GM06990 (cell line): ENCODE data around the gene CTNNA2.

Experiments
- DNase-seq: peaks from one replicate; pipeline ENCODE4 v3.0.0-alpha.2; 2011; ENCODE audit not compliant: insufficient read length; ENCODE audit errors: extremely low read depth
- H3K27me3 ChIP-seq: replicated peaks from 2 replicates; pipeline ENCODE4 v1.6.0; 2011; ENCODE audit warnings: low read length; ENCODE audit not compliant: control insufficient read depth, insufficient read depth
- H3K36me3 ChIP-seq: 2 replicates; pipeline ENCODE4 v1.5.1; 2011; ENCODE audit warnings: low read length; ENCODE audit not compliant: control insufficient read depth, insufficient read depth
- H3K4me3 ChIP-seq: replicated peaks from 2 replicates; pipeline ENCODE4 v1.5.1; 2011; ENCODE audit warnings: low read depth, mild to moderate bottlenecking, control low read depth, low read length
- CTCF ChIP-seq: IDR thresholded peaks from 2 replicates; pipeline ENCODE4 v1.5.1; 2011; ENCODE audit warnings: low read length, control low read depth, mild to moderate bottlenecking, inconsistent platforms; ENCODE audit not compliant: insufficient read depth, poor library complexity, severe bottlenecking

Gene CTNNA2

GRCh38 chr2:79892123-79892522, 379.3 kb downstream of the CTNNA2 start:
- Histone ChIP-seq H3K27me3 (no peaks in the 10 kb centered on the region), H3K4me3 (no peak overlapping the region), H3K36me3 (no peaks in the 10 kb centered on the region)
- no peak for DNase-seq
- no peak for TF ChIP-seq CTCF

GRCh38 chr2:79899196-79899595, 386.3 kb downstream of the CTNNA2 start:
- TF ChIP-seq CTCF, result no peak

GRCh38 chr2:79901161-79901560, 388.3 kb downstream of the CTNNA2 start:
- no peak for TF ChIP-seq CTCF

More at GRCh38 chr2:79899196-79899595, 386.3 kb downstream of the CTNNA2 start:
- H3K36me3 ChIP-seq, result no peaks in the 10 kb centered on the region
- H3K27me3 ChIP-seq, result no peaks in the 10 kb centered on the region
- H3K4me3 ChIP-seq, result no peak overlapping the region
- DNase-seq, result no peak

GRCh38 chr2:79903222-79904000, 390.6 kb downstream of the CTNNA2 start:
- no peak for TF ChIP-seq CTCF
- no peak for DNase-seq
- no peaks in the 10 kb centered on the region for H3K36me3 ChIP-seq
- no peaks in the 10 kb centered on the region for H3K27me3 ChIP-seq
- no peak overlapping the region for H3K4me3 ChIP-seq

More at GRCh38 chr2:79901161-79901560, 388.3 kb downstream of the CTNNA2 start:
- H3K4me3 ChIP-seq, result no peak overlapping the region
- no peaks in the 10 kb centered on the region for H3K27me3 ChIP-seq
- H3K36me3 ChIP-seq, result no peaks in the 10 kb centered on the region
- DNase-seq, result no peak

GRCh38 chr2:79906139-79906890, 393.5 kb downstream of the CTNNA2 start:
- DNase-seq, result no peak
- Histone ChIP-seq H3K27me3 (no peaks in the 10 kb centered on the region), H3K36me3 (no peaks in the 10 kb centered on the region), H3K4me3 (no peak overlapping the region)
- no peak for TF ChIP-seq CTCF
